ENCODE data around the gene PSMB10.

PSMB10 gene

GRCh38 chr16:67963662-67964321, 27.1 kb upstream of the PSMB10 start:
- DNase-seq (ENCODE audit: low read depth, low spot score) = no peak

- no peak for DNase-seq (ENCODE audit: low read depth, low spot score)
Observed at GRCh38 chr16:67963292-67963661, 26.6 kb upstream of the PSMB10 start.

- DNase-seq (ENCODE audit: low read depth, low spot score) = no peak
Observed at GRCh38 chr16:67962135-67962534, 25.5 kb upstream of the PSMB10 start.

- DNase-seq (ENCODE audit: low read depth, low spot score) = no peak
Observed at GRCh38 chr16:67961551-67961957, 24.9 kb upstream of the PSMB10 start.

GRCh38 chr16:67959536-67960329, 23.1 kb upstream of the PSMB10 start:
- no peak for DNase-seq (ENCODE audit: low read depth, low spot score)

GRCh38 chr16:67957622-67958021, 21.0 kb upstream of the PSMB10 start:
- no peak for DNase-seq (ENCODE audit: low read depth, low spot score)

GRCh38 chr16:67954421-67955196, 18.0 kb upstream of the PSMB10 start:
- no peak for DNase-seq (ENCODE audit: low read depth, low spot score)

GRCh38 chr16:67953641-67954375, 17.2 kb upstream of the PSMB10 start:
- no peak for DNase-seq (ENCODE audit: low read depth, low spot score)

GRCh38 chr16:67951485-67951884, 14.8 kb upstream of the PSMB10 start:
- DNase-seq (ENCODE audit: low read depth, low spot score) = no peak

GRCh38 chr16:67950335-67950843, 13.7 kb upstream of the PSMB10 start:
- no peak for DNase-seq (ENCODE audit: low read depth, low spot score)

- DNase-seq (ENCODE audit: low read depth, low spot score) = no peak
Observed at GRCh38 chr16:67949645-67950044, 13.0 kb upstream of the PSMB10 start.

- no peak for DNase-seq (ENCODE audit: low read depth, low spot score)
Observed at GRCh38 chr16:67948015-67948414, 11.4 kb upstream of the PSMB10 start.

- DNase-seq (ENCODE audit: low read depth, low spot score) = no peak
Observed at GRCh38 chr16:67946966-67947558, 10.4 kb upstream of the PSMB10 start.

- no peak for DNase-seq (ENCODE audit: low read depth, low spot score)
Observed at GRCh38 chr16:67946128-67946569, 9.5 kb upstream of the PSMB10 start.

GRCh38 chr16:67945392-67945933, 8.8 kb upstream of the PSMB10 start:
- DNase-seq (ENCODE audit: low read depth, low spot score) = no peak

GRCh38 chr16:67944690-67945391, 8.2 kb upstream of the PSMB10 start:
- DNase-seq (ENCODE audit: low read depth, low spot score) = no peak

- peak; percentile 47 for DNase-seq (ENCODE audit: low read depth, low spot score)
Observed at GRCh38 chr16:67943619-67944504, 7.2 kb upstream of the PSMB10 start, which contains the start of gene LCAT. TSS of gene LCAT (minus strand) at chr16:67944120. CDS start at chr16:67944101, 19 bp downstream.

GRCh38 chr16:67943256-67943618, 6.6 kb upstream of the PSMB10 start:
- no peak for DNase-seq (ENCODE audit: low read depth, low spot score)

Measured in brain pericyte (primary cell).